IPS DF 6.9 (cell line): Measurements from ENCODE around the gene CRX.
"Not testable (repeated sequence)": the region's sequence is repeated elsewhere in the genome, so short reads cannot be mapped to it uniquely, and the experiment has no call there.

Experiments used
- DNase-seq: peaks from one replicate; pipeline ENCODE4 v3.0.0-alpha.2; 2013; ENCODE audit warnings: low read depth, low spot score
- H3K27ac ChIP-seq: one replicate; pipeline ENCODE4 v1.5.1; 2013; ENCODE audit warnings: low read length, control low read depth
- H3K27me3 ChIP-seq: 2 replicates; pipeline ENCODE4 v1.6.1; 2013; ENCODE audit warnings: mild to moderate bottlenecking, low read length; ENCODE audit not compliant: control insufficient read depth, insufficient read depth
- H3K36me3 ChIP-seq: 2 replicates; pipeline ENCODE4 v1.6.1; 2013; ENCODE audit warnings: low read length; ENCODE audit not compliant: control insufficient read depth, insufficient read depth
- H3K4me1 ChIP-seq: 2 replicates; pipeline ENCODE4 v1.6.1; 2013; ENCODE audit warnings: low read length; ENCODE audit not compliant: control insufficient read depth, insufficient read depth
- H3K4me3 ChIP-seq: 2 replicates; pipeline ENCODE4 v1.5.1; 2013; ENCODE audit warnings: mild to moderate bottlenecking, low read length
- H3K9me3 ChIP-seq: 2 replicates; pipeline ENCODE4 v1.6.1; 2013; ENCODE audit warnings: low read length, inconsistent platforms; ENCODE audit not compliant: control insufficient read depth, insufficient read depth
- WGBS: extraction: QIAGEN DNeasy Blood & Tissue Kit; methylation state at CpG from one replicate; pipeline ENCODE4 v1.1.7; 2013; ENCODE audit warnings: mixed read lengths, missing lambda C conversion rate; ENCODE audit not compliant: insufficient read length, insufficient coverage; 5-methylcytosine and 5-hydroxymethylcytosine counted together

Gene CRX

DNA sequence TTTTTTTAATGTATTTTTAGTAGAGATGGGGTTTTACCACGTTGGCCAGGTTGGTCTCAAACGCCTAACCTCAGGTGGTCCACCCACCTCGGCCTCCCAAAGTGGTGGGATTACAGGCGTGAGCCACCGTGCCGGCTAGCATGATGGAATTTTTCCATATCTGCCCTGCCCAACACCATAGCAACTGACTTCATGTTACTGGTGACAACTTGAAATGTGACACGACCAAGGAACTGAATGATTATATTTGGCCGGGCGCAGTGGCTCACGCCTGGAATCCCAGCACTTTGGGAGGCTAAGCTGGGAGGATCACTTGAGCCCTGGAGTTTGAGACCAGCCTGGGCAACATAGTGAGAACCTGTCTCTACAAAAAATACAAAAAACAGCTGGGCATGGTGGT, 34.4 kb upstream of the CRX start:
- not testable (repeated sequence) for DNase-seq, H3K9me3 ChIP-seq, H3K4me1 ChIP-seq, H3K27me3 ChIP-seq, H3K27ac ChIP-seq, H3K4me3 ChIP-seq
- WGBS: no CpG with 5 or more reads among the region's 10 CpGs
- peaks cover 10% of the 10 kb centered on the region; the same call in 1 of the 2 replicates for H3K36me3 ChIP-seq

DNA sequence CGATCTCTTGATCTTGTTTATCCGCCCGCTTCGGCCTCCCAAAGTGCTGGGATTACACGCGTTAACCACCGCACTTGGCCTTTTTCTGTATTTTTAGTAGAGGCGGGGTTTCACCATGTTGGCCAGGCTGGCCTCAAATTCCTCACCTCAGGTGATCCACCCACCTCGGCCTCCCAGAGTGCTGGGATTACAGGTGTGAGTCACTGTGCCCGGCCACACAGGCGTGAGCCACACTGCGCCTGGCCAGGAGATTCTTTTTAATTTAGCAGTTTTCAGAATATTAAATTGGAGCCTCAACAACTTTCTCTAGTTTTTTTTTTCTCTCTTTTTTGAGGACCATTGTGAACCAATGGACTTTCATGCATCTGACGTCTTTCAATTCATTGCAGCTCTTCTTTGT, 31.9 kb upstream of the CRX start:
- H3K4me1 ChIP-seq, H3K4me3 ChIP-seq, H3K27ac ChIP-seq, H3K9me3 ChIP-seq, H3K36me3 ChIP-seq, DNase-seq, H3K27me3 ChIP-seq: not testable (repeated sequence)
- no CpG with 5 or more reads among the region's 13 CpGs for WGBS

DNA sequence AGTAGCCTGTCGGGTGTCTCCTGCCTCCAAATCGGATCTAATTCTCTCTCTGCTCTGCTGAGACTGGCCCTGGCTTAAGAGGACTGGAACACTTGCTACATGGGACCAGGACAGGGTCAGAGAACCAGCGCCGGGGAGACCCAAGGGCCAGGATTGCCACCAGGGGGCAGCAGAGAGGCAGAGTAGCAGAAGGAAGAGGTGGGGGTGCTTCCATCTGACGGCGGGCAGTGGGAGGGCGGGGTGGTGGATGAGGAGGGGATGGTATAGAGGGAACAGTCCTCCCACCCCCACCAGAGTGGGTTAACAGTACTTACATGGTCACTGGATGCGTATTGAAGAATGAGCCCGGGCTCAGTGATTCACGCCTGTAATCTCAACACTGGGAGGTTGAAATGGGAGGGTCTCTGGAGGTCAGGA, 31.3 kb upstream of the CRX start:
- WGBS: no CpG with 5 or more reads among the region's 10 CpGs
- no peaks in the 10 kb centered on the region for H3K27me3 ChIP-seq
- H3K27ac ChIP-seq: no peak overlapping the region
- no peaks in the 10 kb centered on the region for H3K9me3 ChIP-seq
- no peak overlapping the region for H3K4me3 ChIP-seq
- DNase-seq: no peak
- H3K36me3 ChIP-seq: peaks cover 3% of the 10 kb centered on the region; the same call in 1 of the 2 replicates
- no peaks in the 10 kb centered on the region for H3K4me1 ChIP-seq

DNA sequence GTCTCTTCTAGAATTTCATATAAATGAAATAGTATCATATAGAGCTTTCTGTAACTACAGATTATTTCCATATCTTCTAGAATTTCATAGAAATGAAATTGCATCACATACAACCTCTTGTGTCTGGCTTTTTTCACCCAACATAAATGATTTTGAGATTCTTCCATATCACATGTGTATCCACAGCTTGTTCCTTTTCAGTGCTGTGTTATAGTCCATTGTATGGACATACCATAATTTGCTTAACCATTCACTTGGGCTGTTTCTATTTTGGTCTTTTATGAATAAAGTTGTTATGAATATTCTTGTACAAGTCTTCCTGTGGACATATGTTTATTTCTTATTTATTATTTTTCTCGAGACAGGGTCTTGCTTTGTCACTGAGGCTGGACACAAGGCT, 29.1 kb upstream of the CRX start:
- Histone ChIP-seq H3K36me3 (no peaks in the 10 kb centered on the region), H3K4me1 (no peaks in the 10 kb centered on the region), H3K27me3 (no peaks in the 10 kb centered on the region), H3K4me3 (no peak overlapping the region), H3K9me3 (no peaks in the 10 kb centered on the region), H3K27ac (no peak overlapping the region)
- no CpG with 5 or more reads among the region's 1 CpG for WGBS
- DNase-seq: no peak

GRCh38 chr19:47794526-47794925, 27.2 kb upstream of the CRX start:
- Histone ChIP-seq H3K27ac (no peak overlapping the region), H3K36me3 (no peaks in the 10 kb centered on the region), H3K9me3 (no peaks in the 10 kb centered on the region), H3K4me3 (no peak overlapping the region), H3K4me1 (no peaks in the 10 kb centered on the region), H3K27me3 (no peaks in the 10 kb centered on the region)
- no CpG with 5 or more reads among the region's 18 CpGs for WGBS
- no peak for DNase-seq

- no peaks in the 10 kb centered on the region for H3K36me3 ChIP-seq
- no peak overlapping the region for H3K4me3 ChIP-seq
- WGBS: no CpG with 5 or more reads among the region's 2 CpGs
- no peaks in the 10 kb centered on the region for H3K4me1 ChIP-seq
- H3K27me3 ChIP-seq: no peaks in the 10 kb centered on the region
- H3K27ac ChIP-seq: no peak overlapping the region
- H3K9me3 ChIP-seq: no peaks in the 10 kb centered on the region
- DNase-seq: no peak
Measured at GRCh38 chr19:47796785-47797184, 25.0 kb upstream of the CRX start.

GRCh38 chr19:47797996-47798903, 23.5 kb upstream of the CRX start:
- WGBS: no CpG with 5 or more reads among the region's 14 CpGs
- DNase-seq: no peak
- no peaks in the 10 kb centered on the region for H3K27me3 ChIP-seq

GRCh38 chr19:47798904-47799266, 22.9 kb upstream of the CRX start:
- WGBS: no CpG with 5 or more reads among the region's 4 CpGs

More at GRCh38 chr19:47797996-47798903, 23.5 kb upstream of the CRX start:
- H3K27ac ChIP-seq: no peak overlapping the region
- no peaks in the 10 kb centered on the region for H3K4me1 ChIP-seq
- no peaks in the 10 kb centered on the region for H3K36me3 ChIP-seq
- H3K9me3 ChIP-seq: no peaks in the 10 kb centered on the region
- H3K4me3 ChIP-seq: no peak overlapping the region

DNA sequence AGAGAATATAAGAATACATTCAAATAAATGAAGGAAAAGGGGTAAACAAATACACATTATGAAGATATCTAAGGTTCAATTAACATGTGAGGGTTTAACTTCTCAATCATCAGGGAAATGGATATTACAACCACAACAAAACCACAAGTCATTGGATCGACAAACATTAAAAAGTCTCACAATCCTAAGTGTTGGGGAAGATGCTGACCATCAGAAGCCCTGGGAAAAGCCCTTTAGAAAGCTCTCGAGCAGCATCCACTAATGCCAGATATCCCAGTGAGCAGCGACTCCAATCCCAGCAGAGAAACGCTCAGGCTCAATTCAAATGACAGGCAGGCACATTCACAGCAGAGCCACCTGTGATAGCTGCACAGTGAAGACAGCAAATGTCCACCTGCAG, 20.5 kb upstream of the CRX start:
- DNase-seq: no peak

More at GRCh38 chr19:47798904-47799266, 22.9 kb upstream of the CRX start:
- no peaks in the 10 kb centered on the region for H3K27me3 ChIP-seq
- H3K36me3 ChIP-seq: no peaks in the 10 kb centered on the region
- no peak overlapping the region for H3K27ac ChIP-seq
- no peak for DNase-seq
- H3K9me3 ChIP-seq: no peaks in the 10 kb centered on the region
- H3K4me3 ChIP-seq: no peak overlapping the region
- H3K4me1 ChIP-seq: no peaks in the 10 kb centered on the region

DNA sequence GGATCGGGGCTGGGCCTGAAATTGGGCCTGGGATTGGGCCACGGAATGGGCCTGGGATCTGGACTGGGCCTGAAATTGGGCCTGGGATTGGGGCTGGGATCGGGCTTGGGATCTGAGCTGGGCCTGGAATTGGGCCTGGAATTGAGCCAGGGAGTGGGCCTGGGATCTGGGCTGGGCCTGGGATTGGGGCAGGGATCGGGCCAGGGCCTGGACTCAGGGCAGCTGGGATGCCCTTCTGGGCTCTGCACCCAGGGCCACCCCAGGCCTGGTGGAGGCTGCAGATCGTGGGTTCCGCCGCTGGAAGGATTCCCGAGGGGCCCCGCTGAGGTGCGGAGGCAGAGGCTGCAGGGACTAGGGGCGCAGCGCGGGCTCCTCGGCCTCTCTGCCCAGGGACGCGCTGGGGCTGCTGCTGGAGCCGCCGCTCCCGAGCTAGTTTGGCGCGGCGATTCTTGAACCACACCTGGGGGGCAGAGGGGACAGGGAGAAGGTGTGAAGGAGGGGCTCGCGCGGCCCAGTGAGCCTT, 19.2 kb upstream of the CRX start:
- Histone ChIP-seq H3K4me3 (no peak overlapping the region), H3K27me3 (no peaks in the 10 kb centered on the region), H3K9me3 (no peaks in the 10 kb centered on the region), H3K4me1 (no peaks in the 10 kb centered on the region), H3K27ac (no peak overlapping the region), H3K36me3 (no peaks in the 10 kb centered on the region)
- no CpG with 5 or more reads among the region's 25 CpGs for WGBS
- no peak for DNase-seq

More for the DNA sequence above, 20.5 kb upstream of the CRX start:
- Histone ChIP-seq H3K9me3 (no peaks in the 10 kb centered on the region), H3K4me1 (no peaks in the 10 kb centered on the region), H3K36me3 (no peaks in the 10 kb centered on the region), H3K4me3 (no peak overlapping the region), H3K27me3 (no peaks in the 10 kb centered on the region), H3K27ac (no peak overlapping the region)
- WGBS: no CpG with 5 or more reads among the region's 4 CpGs

GRCh38 chr19:47803148-47803547, 18.6 kb upstream of the CRX start:
- H3K9me3 ChIP-seq, H3K27me3 ChIP-seq, H3K4me3 ChIP-seq, H3K27ac ChIP-seq, H3K4me1 ChIP-seq, H3K36me3 ChIP-seq, DNase-seq: not testable (repeated sequence)
- WGBS: no CpG with 5 or more reads among the region's 21 CpGs
